NOMO-1 treated with DMSO at 0.1 percent for 48 hours (cell line): Measurements from ENCODE around the gene RGL4.

ENCODE experiments used
- DNase-seq: peaks from one replicate; lab custom pipeline; 2025; ENCODE audit not compliant: unreplicated experiment; lab: John Stamatoyannopoulos, UW

Gene RGL4

GRCh38 chr22:23728108-23728507 lies 37.3 kb downstream of the RGL4 start:
- DNase-seq = peak; percentile 27

- DNase-seq = no peak
Observed at GRCh38 chr22:23737696-23738095, 46.9 kb downstream of the RGL4 start.

GRCh38 chr22:23742505-23743264 lies 51.9 kb downstream of the RGL4 start:
- no peak for DNase-seq

- DNase-seq = no peak
Observed at GRCh38 chr22:23743303-23743705, 52.5 kb downstream of the RGL4 start.

- DNase-seq = no peak
Observed at GRCh38 chr22:23744001-23744400, 53.2 kb downstream of the RGL4 start.

- DNase-seq = no peak
Observed at GRCh38 chr22:23744485-23744884, 53.7 kb downstream of the RGL4 start.

GRCh38 chr22:23745791-23746190 lies 55.0 kb downstream of the RGL4 start:
- no peak for DNase-seq
